Measurements from ENCODE around the gene BIRC5. TPM values are rescaled to one million over a fixed set of nuclear protein-coding genes. Genes with fewer than 3 reads are reported as not detected.

BIRC5 gene
- total and polyA plus RNA-seq, 3 donors from 2014 or later = 12.4 to 58.5 (median 28.1) TPM

DNA sequence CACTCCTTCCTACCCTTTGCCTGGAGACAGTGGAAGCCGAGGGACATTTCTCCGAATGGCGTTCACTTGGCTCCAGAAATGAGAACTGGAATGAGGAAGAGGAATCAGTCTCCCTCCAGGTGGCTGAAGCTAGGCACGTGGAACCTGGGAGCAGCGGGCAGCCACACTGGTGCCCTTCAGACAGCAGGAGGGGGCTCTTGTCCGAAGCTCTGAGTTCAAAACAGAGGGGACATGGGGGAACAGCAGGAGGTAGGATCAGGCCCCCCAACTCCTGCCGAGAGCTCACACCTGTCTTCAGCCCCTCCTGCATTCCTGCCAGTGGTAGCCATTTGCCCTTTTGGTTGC lies 58.8 kb downstream of the BIRC5 start:
- H3K4me3 ChIP-seq = no peak overlapping the region
- H3K36me3 ChIP-seq (ENCODE audit: low read depth, missing control alignments) = no peaks in the 10 kb centered on the region
- no peaks in the 10 kb centered on the region for H3K27me3 ChIP-seq
- 45 to 46% methylated on average over 7 of the region's 7 CpGs for WGBS, 2 donors
- no peaks in the 10 kb centered on the region for H3K9me3 ChIP-seq
- intact Hi-C loops (cut with DNase I; ENCODE audit: low total_unique reads) = no loop called here
- H3K4me1 ChIP-seq = peaks cover 23% of the 10 kb centered on the region
- TF ChIP-seq POLR2A (IDR thresholded peaks at IDR 0.05) = no peak
- TF ChIP-seq, protein P1, sequence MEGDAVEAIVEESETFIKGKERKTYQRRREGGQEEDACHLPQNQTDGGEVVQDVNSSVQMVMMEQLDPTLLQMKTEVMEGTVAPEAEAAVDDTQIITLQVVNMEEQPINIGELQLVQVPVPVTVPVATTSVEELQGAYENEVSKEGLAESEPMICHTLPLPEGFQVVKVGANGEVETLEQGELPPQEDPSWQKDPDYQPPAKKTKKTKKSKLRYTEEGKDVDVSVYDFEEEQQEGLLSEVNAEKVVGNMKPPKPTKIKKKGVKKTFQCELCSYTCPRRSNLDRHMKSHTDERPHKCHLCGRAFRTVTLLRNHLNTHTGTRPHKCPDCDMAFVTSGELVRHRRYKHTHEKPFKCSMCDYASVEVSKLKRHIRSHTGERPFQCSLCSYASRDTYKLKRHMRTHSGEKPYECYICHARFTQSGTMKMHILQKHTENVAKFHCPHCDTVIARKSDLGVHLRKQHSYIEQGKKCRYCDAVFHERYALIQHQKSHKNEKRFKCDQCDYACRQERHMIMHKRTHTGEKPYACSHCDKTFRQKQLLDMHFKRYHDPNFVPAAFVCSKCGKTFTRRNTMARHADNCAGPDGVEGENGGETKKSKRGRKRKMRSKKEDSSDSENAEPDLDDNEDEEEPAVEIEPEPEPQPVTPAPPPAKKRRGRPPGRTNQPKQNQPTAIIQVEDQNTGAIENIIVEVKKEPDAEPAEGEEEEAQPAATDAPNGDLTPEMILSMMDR (IDR thresholded peaks at IDR 0.05) = no peak
- H3K27ac ChIP-seq = no peak overlapping the region
- DNase-seq = no peak

DNA sequence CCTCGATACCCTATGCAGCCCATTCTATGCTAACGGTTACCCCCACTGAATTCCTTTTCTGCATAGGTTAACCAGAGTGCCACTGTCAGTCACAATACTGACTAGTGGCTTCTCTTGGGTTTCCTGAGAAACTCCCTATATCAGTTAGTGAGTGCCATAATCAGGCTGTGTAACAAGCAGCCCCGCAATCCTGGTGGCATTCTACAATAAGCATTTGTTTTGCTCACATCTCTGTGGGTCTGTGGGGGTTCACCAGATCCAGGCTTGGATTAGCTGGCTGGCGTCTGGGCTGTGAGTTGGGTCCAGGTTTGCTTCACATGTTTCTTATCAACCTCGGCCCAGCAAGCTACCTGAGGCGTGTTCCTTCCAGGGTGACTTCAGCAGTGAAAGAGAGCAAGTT lies 59.8 kb downstream of the BIRC5 start:
- Histone ChIP-seq H3K27ac (no peak overlapping the region), H3K4me1 (peaks cover 17% of the 10 kb centered on the region), H3K9me3 (no peaks in the 10 kb centered on the region), H3K36me3 (ENCODE audit: low read depth, missing control alignments) (no peaks in the 10 kb centered on the region), H3K27me3 (no peaks in the 10 kb centered on the region), H3K4me3 (no peak overlapping the region)
- intact Hi-C loops (cut with DNase I; ENCODE audit: low total_unique reads) = no loop called here
- WGBS, 2 donors = 92 to 99% methylated on average over 6 of the region's 6 CpGs
- DNase-seq = no peak
- TF ChIP-seq, protein P1 (IDR thresholded peaks at IDR 0.05) = no peak
- no peak for TF ChIP-seq POLR2A (IDR thresholded peaks at IDR 0.05)

Small RNA genes lying within 50 kb of the gene (small RNA-seq; reads per million reads assigned to genes)
- gene AC087645.1 = 0.09 to 0.55 reads per million in 2 donors

Other genes with a start within 250 kb of the BIRC5 start
- 10 to 100 TPM; 18.0 to 20.3 TPM for gene TMC6, start 85.5 kb upstream of the BIRC5 start, total RNA-seq
- gene TMC6, start 85.5 kb upstream of the BIRC5 start, polyA plus RNA-seq (ENCODE audit: insufficient read depth, low read depth, low replicate concordance) = 10.8 TPM
- gene TMC8, start 83.5 kb upstream of the BIRC5 start, total RNA-seq = 1 to 10 TPM; 3.5 to 9.3 TPM
- 5.6 TPM for gene TMC8, start 83.5 kb upstream of the BIRC5 start, polyA plus RNA-seq (ENCODE audit: insufficient read depth, low read depth, low replicate concordance)
- 1 to 10 TPM; 1.1 to 1.3 TPM for gene C17orf99, start 67.9 kb upstream of the BIRC5 start, total RNA-seq
- not detected for gene C17orf99, start 67.9 kb upstream of the BIRC5 start, polyA plus RNA-seq (ENCODE audit: insufficient read depth, low read depth, low replicate concordance)
- gene SYNGR2, start 45.7 kb upstream of the BIRC5 start, total RNA-seq = 10 to 100 TPM; 68.7 to 70.6 TPM
- gene SYNGR2, start 45.7 kb upstream of the BIRC5 start, polyA plus RNA-seq (ENCODE audit: insufficient read depth, low read depth, low replicate concordance) = 63.7 TPM
- 1 to 10 TPM; 3.9 to 4.8 TPM for gene TK1, start 27.2 kb upstream of the BIRC5 start, total RNA-seq
- 5.7 TPM for gene TK1, start 27.2 kb upstream of the BIRC5 start, polyA plus RNA-seq (ENCODE audit: insufficient read depth, low read depth, low replicate concordance)
- 10 to 100 TPM; 59.4 to 82.2 TPM for gene AFMID, start 26.9 kb upstream of the BIRC5 start, total RNA-seq
- 36.1 TPM for gene AFMID, start 26.9 kb upstream of the BIRC5 start, polyA plus RNA-seq (ENCODE audit: insufficient read depth, low read depth, low replicate concordance)
- not detected for gene TMEM235, start 17.4 kb downstream of the BIRC5 start, total RNA-seq
- gene TMEM235, start 17.4 kb downstream of the BIRC5 start, polyA plus RNA-seq (ENCODE audit: insufficient read depth, low read depth, low replicate concordance) = not detected
- 10 to 100 TPM in 1 of 2 donors, 1 to 10 TPM in 1; 2.2 to 17.8 TPM for gene SOCS3, start 145.8 kb downstream of the BIRC5 start, total RNA-seq
- 9.6 TPM for gene SOCS3, start 145.8 kb downstream of the BIRC5 start, polyA plus RNA-seq (ENCODE audit: insufficient read depth, low read depth, low replicate concordance)
- 10 to 100 TPM; 50.4 to 58.4 TPM for gene PGS1, start 164.4 kb downstream of the BIRC5 start, total RNA-seq
- 34.9 TPM for gene PGS1, start 164.4 kb downstream of the BIRC5 start, polyA plus RNA-seq (ENCODE audit: insufficient read depth, low read depth, low replicate concordance)

Measured in testis (tissue), 3 donors.